Transverse colon (tissue), 4 donors: ENCODE measurements around the gene SLC46A1. TPM values are rescaled to one million over a fixed set of nuclear protein-coding genes. Genes with fewer than 3 reads are reported as not detected.

Experiments
- DNase-seq: peaks from one replicate; pipeline ENCODE4 v3.0.0-alpha.2; 2019
- H3K27ac ChIP-seq, 4 donors: fragments of 200-600 bp; sonication (generic); 2 replicates each; pipeline ENCODE4 v1.5.1; 2016 to 2018; ENCODE audit warnings: inconsistent platforms in 4 of 4
- H3K27me3 ChIP-seq: fragments of 200-600 bp; sonication (generic); 2 replicates; pipeline ENCODE4 v1.5.1; 2017; ENCODE audit warnings: inconsistent platforms
- H3K36me3 ChIP-seq, 4 donors: fragments of 200-600 bp; sonication (generic); 2 replicates each; pipeline ENCODE4 v1.5.1; 2017 to 2019; ENCODE audit warnings: inconsistent platforms in 4 of 4
- H3K4me1 ChIP-seq, 4 donors: fragments of 200-600 bp; sonication (generic); 2 replicates each; pipeline ENCODE4 v1.5.1; 2017 to 2020; ENCODE audit warnings: inconsistent platforms in 4 of 4
- H3K4me3 ChIP-seq, 4 donors: fragments of 200-600 bp; sonication (generic); 1 replicate in 1 of 4; 2 replicates in 3 of 4; pipeline versions ENCODE4 v1.5.1 to v1.6.1; 2017 to 2019; ENCODE audit warnings: inconsistent platforms in 4 of 4
- H3K9me3 ChIP-seq, 2 donors: fragments of 200-600 bp; sonication (generic); 2 replicates each; pipeline ENCODE4 v1.5.1; 2017 to 2019; ENCODE audit warnings: inconsistent platforms in 2 of 2
- CTCF ChIP-seq, 5 experiments: fragments of 200-600 bp in 3 of 5; fragments of 450-650 bp in 2 of 5; sonication (generic) in 3 of 5; IDR thresholded peaks; 1 replicate in 2 of 5; 2 replicates in 3 of 5; pipeline ENCODE4 v1.5.1; 2016 to 2017; ENCODE audit warnings: antibody characterized with exemption in 5 of 5, inconsistent platforms in 3 of 5, mild to moderate bottlenecking in 2 of 5, moderate library complexity in 1 of 5
- EP300 ChIP-seq: sonication (generic); formaldehyde crosslinking; IDR thresholded peaks from one replicate; pipeline ENCODE4 v1.6.1; 2017; ENCODE audit warnings: antibody characterized with exemption, low read depth
- POLR2A ChIP-seq: fragments of 450-650 bp; IDR thresholded peaks from one replicate; pipeline ENCODE4 v1.6.1; 2016; ENCODE audit warnings: antibody characterized with exemption, mild to moderate bottlenecking, moderate library complexity
- POLR2AphosphoS5 ChIP-seq, 3 donors: sonication (generic); formaldehyde crosslinking; IDR thresholded peaks; one replicate each; pipeline ENCODE4 v1.6.1; 2016; ENCODE audit warnings: antibody characterized with exemption in 3 of 3
- WGBS, 2 donors: methylation state at CpG; one replicate each; pipeline ENCODE4 v1.1.5; 2018; ENCODE audit warnings: low coverage in 1 of 2; 5-methylcytosine and 5-hydroxymethylcytosine counted together
- in situ Hi-C, 4 donors: fragments of 200-750 bp; cut with MboI; loops; one replicate each; pipeline versions ENCODE4 v1.15.0 to v1.15.1; 2017; ENCODE audit warnings: low sequenced_read_pairs in 3 of 4, low pct_ligation_motif_present in 1 of 4, low pct_unique_long_range_greater_than_20kb in 1 of 4
- intact Hi-C: fragments of 100-400 bp; cut with DNase I; formaldehyde crosslinking; loops from one replicate; pipeline ENCODE4 v1.15.1; 2023; ENCODE audit warnings: low total_unique reads
- total RNA-seq, 4 donors: library from RNA; depleted of rRNA; stranded (reverse); fragments of >200 nt; gene quantifications; one replicate each; pipeline ENCODE4 v1.1.0, GENCODE V29; 2016

The SLC46A1 gene
- total RNA-seq, 4 donors from 2014 or later = 7.5 to 15.9 (median 11.0) TPM

GRCh38 chr17:28426081-28426519 is 20.1 kb upstream of the SLC46A1 start:
- H3K36me3 ChIP-seq = no peaks in the 10 kb centered on the region
- no peaks in the 10 kb centered on the region for H3K27me3 ChIP-seq
- no peaks in the 10 kb centered on the region for H3K4me1 ChIP-seq
- peak; percentile 27 for DNase-seq
- no peak overlapping the region for H3K27ac ChIP-seq
- TF ChIP-seq POLR2AphosphoS5 (IDR thresholded peaks at IDR 0.05) (no peak), CTCF (IDR thresholded peaks at IDR 0.05) (peak in 4 of 5 experiments; percentile 11 to 37 (median 30)), POLR2A (no peak)
- H3K4me3 ChIP-seq = no peak overlapping the region
- WGBS, 2 donors = 81% methylated on average over 9 of the region's 9 CpGs; no CpG with 5 or more reads in 1 of the 2 donors
- in situ Hi-C loops (no loop called here), intact Hi-C loops (no loop called here)
- no peaks in the 10 kb centered on the region for H3K9me3 ChIP-seq

- in situ Hi-C loops (no loop called here), intact Hi-C loops (no loop called here)
- Histone ChIP-seq H3K36me3 (no peaks in the 10 kb centered on the region), H3K27me3 (no peaks in the 10 kb centered on the region), H3K9me3 (no peaks in the 10 kb centered on the region), H3K27ac (no peak overlapping the region), H3K4me1 (no peaks in the 10 kb centered on the region), H3K4me3 (no peak overlapping the region)
- WGBS, 2 donors = 80 to 85% methylated on average over 11 to 13 of the region's 13 CpGs
- DNase-seq = no peak
- TF ChIP-seq CTCF (IDR thresholded peaks at IDR 0.05) (no peak), POLR2AphosphoS5 (IDR thresholded peaks at IDR 0.05) (no peak), EP300 (no peak), POLR2A (no peak)
Measured at GRCh38 chr17:28425206-28425605, 19.2 kb upstream of the SLC46A1 start.

- no peak for DNase-seq
- intact Hi-C loops (no loop called here), in situ Hi-C loops (no loop called here)
- Histone ChIP-seq H3K27ac (no peak overlapping the region), H3K27me3 (peaks cover 6% of the 10 kb centered on the region), H3K4me3 (no peak overlapping the region), H3K9me3 (no peaks in the 10 kb centered on the region), H3K4me1 (no peaks in the 10 kb centered on the region), H3K36me3 (no peaks in the 10 kb centered on the region)
- TF ChIP-seq EP300 (no peak), CTCF (IDR thresholded peaks at IDR 0.05) (no peak), POLR2AphosphoS5 (IDR thresholded peaks at IDR 0.05) (no peak), POLR2A (no peak)
- WGBS, 2 donors = 64 to 67% methylated on average over 5 to 7 of the region's 7 CpGs
Measured at GRCh38 chr17:28421787-28422305, 15.8 kb upstream of the SLC46A1 start.

GRCh38 chr17:28416703-28417311 is 10.8 kb upstream of the SLC46A1 start:
- TF ChIP-seq POLR2A (no peak), CTCF (IDR thresholded peaks at IDR 0.05) (peak; percentile 56 to 62 (median 59)), POLR2AphosphoS5 (IDR thresholded peaks at IDR 0.05) (no peak)
- Histone ChIP-seq H3K27me3 (peaks cover 10% of the 10 kb centered on the region), H3K36me3 (no peaks in the 10 kb centered on the region), H3K27ac (no peak overlapping the region), H3K9me3 (no peaks in the 10 kb centered on the region), H3K4me3 (no peak overlapping the region), H3K4me1 (no peaks in the 10 kb centered on the region)
- DNase-seq = peak; percentile 68
- intact Hi-C loops (no loop called here), in situ Hi-C loops (no loop called here)
- WGBS, 2 donors = 16 to 27% methylated on average over 6 to 13 of the region's 13 CpGs
